Neural progenitor cell (in vitro differentiated cells): Measurements from ENCODE around the gene TPPP2.

Experiments used
- CTCF ChIP-seq: fragments of 200-600 bp; sonication (generic); IDR thresholded peaks from 2 replicates; pipeline ENCODE4 v1.5.1; 2017; ENCODE audit warnings: antibody characterized with exemption, mild to moderate bottlenecking
- EZH2phosphoT487 ChIP-seq: fragments of 200-600 bp; sonication (generic); IDR thresholded peaks from 2 replicates; pipeline ENCODE4 v1.6.1; 2017; ENCODE audit warnings: antibody characterized with exemption

GRCh38 chr14:21037156-21037555 lies 7.1 kb downstream of the TPPP2 start:
- TF ChIP-seq CTCF (no peak), EZH2phosphoT487 (no peak)
